Measurements from ENCODE around the gene HOXA13.

The HOXA13 gene

GRCh38 chr7:27207348-27207985 lies 7.6 kb upstream of the HOXA13 start:
- no peak for DNase-seq (ENCODE audit: low spot score)

GRCh38 chr7:27205325-27206280 lies 5.7 kb upstream of the HOXA13 start:
- no peak for DNase-seq (ENCODE audit: low spot score)

GRCh38 chr7:27204851-27205322 lies 5.0 kb upstream of the HOXA13 start:
- DNase-seq (ENCODE audit: low spot score) = peak; percentile 53

- DNase-seq (ENCODE audit: low spot score) = no peak
Measured at GRCh38 chr7:27203964-27204594, 4.2 kb upstream of the HOXA13 start.

- DNase-seq (ENCODE audit: low spot score) = no peak
Measured at GRCh38 chr7:27203365-27203953, 3.6 kb upstream of the HOXA13 start.

- DNase-seq (ENCODE audit: low spot score) = no peak
Measured at GRCh38 chr7:27202862-27203134, 2.9 kb upstream of the HOXA13 start.

- DNase-seq (ENCODE audit: low spot score) = no peak
Measured at GRCh38 chr7:27202018-27202861, 2.3 kb upstream of the HOXA13 start.

GRCh38 chr7:27201580-27202017 lies 1.7 kb upstream of the HOXA13 start:
- no peak for DNase-seq (ENCODE audit: low spot score)

GRCh38 chr7:27200761-27201579 lies 1.1 kb upstream of the HOXA13 start:
- DNase-seq (ENCODE audit: low spot score) = no peak

- DNase-seq (ENCODE audit: low spot score) = peak; percentile 54
Measured at GRCh38 chr7:27198871-27199801, 755 bp downstream of the HOXA13 start.

- DNase-seq (ENCODE audit: low spot score) = no peak
Measured at GRCh38 chr7:27198138-27198841, 1.6 kb downstream of the HOXA13 start.

GRCh38 chr7:27197137-27198042 lies 2.5 kb downstream of the HOXA13 start:
- DNase-seq (ENCODE audit: low spot score) = no peak

GRCh38 chr7:27196287-27196767 lies 3.6 kb downstream of the HOXA13 start:
- no peak for DNase-seq (ENCODE audit: low spot score)

- no peak for DNase-seq (ENCODE audit: low spot score)
Measured at GRCh38 chr7:27194686-27195379, 5.1 kb downstream of the HOXA13 start.

- DNase-seq (ENCODE audit: low spot score) = no peak
Measured at GRCh38 chr7:27194002-27194352, 5.9 kb downstream of the HOXA13 start.

- no peak for DNase-seq (ENCODE audit: low spot score)
Measured at GRCh38 chr7:27193335-27194001, 6.4 kb downstream of the HOXA13 start.

Measured in AG20443 (cell line).